ENCODE data around the gene MYO6. TPM values are rescaled to one million over a fixed set of nuclear protein-coding genes. Genes with fewer than 3 reads are reported as not detected.

The MYO6 gene
- total RNA-seq, 2 experiments from 2014 or later = not detected

- no TSS peak for BruUV-seq (replicated peaks)
- Histone ChIP-seq H3K79me2 (ENCODE audit: insufficient read depth, low read depth, low read length) (no peaks in the 10 kb centered on the region), H3K9me2 (ENCODE audit: insufficient read depth, low read length) (no peaks in the 10 kb centered on the region), H3K9me3 (ENCODE audit: low read length) (no peaks in the 10 kb centered on the region), H3K4me3 (ENCODE audit: low read depth, low read length, poor library complexity, severe bottlenecking) (no peak overlapping the region), H3K4me1 (ENCODE audit: insufficient read depth, low read length, poor library complexity, severe bottlenecking) (no peaks in the 10 kb centered on the region), H4K20me1 (ENCODE audit: insufficient read depth, low read length) (no peaks in the 10 kb centered on the region), H3K27ac (ENCODE audit: low read depth, low read length, poor library complexity, severe bottlenecking) (no peak overlapping the region), H3K36me3 (ENCODE audit: insufficient read depth, low read length) (no peaks in the 10 kb centered on the region), H2AFZ (ENCODE audit: low read length) (no peak overlapping the region), H3K4me2 (ENCODE audit: low read length) (no peak overlapping the region)
- intact Hi-C loops (cut with micrococcal nuclease; ENCODE audit: unreplicated experiment) = no loop called here
- ChIA-PET POLR2A (interaction anchor here (0.6 kb wide), 1 partner anchor 258 kb away, joined by 3 read pairs; no protein-coding TSS in a partner anchor), CTCF (ENCODE audit: unreplicated experiment) (no interaction called here)
- TF ChIP-seq CTCF (conservative IDR thresholded peaks at IDR 0.05; ENCODE audit: low read length) (no peak), EZH2phosphoT487 (IDR thresholded peaks at IDR 0.05; ENCODE audit: borderline replicate concordance, low read depth, low read length) (no peak)
- no peak for DNase-seq (ENCODE audit: low spot score)
Observed at GRCh38 chr6:75946146-75946831, 197.2 kb downstream of the MYO6 start.

GRCh38 chr6:75947935-75948334, 198.9 kb downstream of the MYO6 start:
- no peak overlapping the region for H3K4me2 ChIP-seq (ENCODE audit: low read length)
- no peaks in the 10 kb centered on the region for H3K36me3 ChIP-seq (ENCODE audit: insufficient read depth, low read length)
- H3K27ac ChIP-seq (ENCODE audit: low read depth, low read length, poor library complexity, severe bottlenecking) = no peak overlapping the region
- no peaks in the 10 kb centered on the region for H3K79me2 ChIP-seq (ENCODE audit: insufficient read depth, low read depth, low read length)
- no peak for DNase-seq (ENCODE audit: low spot score)
- H3K4me3 ChIP-seq (ENCODE audit: low read depth, low read length, poor library complexity, severe bottlenecking) = no peak overlapping the region
- no peak overlapping the region for H2AFZ ChIP-seq (ENCODE audit: low read length)
- H3K9me3 ChIP-seq (ENCODE audit: low read length) = no peaks in the 10 kb centered on the region
- no peak for TF ChIP-seq EZH2phosphoT487 (IDR thresholded peaks at IDR 0.05; ENCODE audit: borderline replicate concordance, low read depth, low read length)
- TF ChIP-seq CTCF (conservative IDR thresholded peaks at IDR 0.05; ENCODE audit: low read length) = no peak
- intact Hi-C loops (cut with micrococcal nuclease; ENCODE audit: unreplicated experiment) = no loop called here
- ChIA-PET CTCF (ENCODE audit: unreplicated experiment) (no interaction called here), POLR2A (no interaction called here)
- no TSS peak for BruUV-seq (replicated peaks)
- H3K4me1 ChIP-seq (ENCODE audit: insufficient read depth, low read length, poor library complexity, severe bottlenecking) = no peaks in the 10 kb centered on the region
- H4K20me1 ChIP-seq (ENCODE audit: insufficient read depth, low read length) = no peaks in the 10 kb centered on the region
- no peaks in the 10 kb centered on the region for H3K9me2 ChIP-seq (ENCODE audit: insufficient read depth, low read length)

- no peak overlapping the region for H3K4me2 ChIP-seq (ENCODE audit: low read length)
- no peak overlapping the region for H2AFZ ChIP-seq (ENCODE audit: low read length)
- intact Hi-C loops (cut with micrococcal nuclease; ENCODE audit: unreplicated experiment) = no loop called here
- H3K9me3 ChIP-seq (ENCODE audit: low read length) = no peaks in the 10 kb centered on the region
- CTCF ChIA-PET (ENCODE audit: unreplicated experiment) = no interaction called here
- H3K4me3 ChIP-seq (ENCODE audit: low read depth, low read length, poor library complexity, severe bottlenecking) = no peak overlapping the region
- DNase-seq (ENCODE audit: low spot score) = no peak
- no peaks in the 10 kb centered on the region for H4K20me1 ChIP-seq (ENCODE audit: insufficient read depth, low read length)
- no peaks in the 10 kb centered on the region for H3K36me3 ChIP-seq (ENCODE audit: insufficient read depth, low read length)
- H3K27ac ChIP-seq (ENCODE audit: low read depth, low read length, poor library complexity, severe bottlenecking) = no peak overlapping the region
- POLR2A ChIA-PET = interaction anchor here (1.1 kb wide), 1 partner anchor 25 kb away, joined by 3 read pairs; no protein-coding TSS in a partner anchor
- TF ChIP-seq CTCF (conservative IDR thresholded peaks at IDR 0.05; ENCODE audit: low read length) (no peak), EZH2phosphoT487 (IDR thresholded peaks at IDR 0.05; ENCODE audit: borderline replicate concordance, low read depth, low read length) (no peak)
- BruUV-seq (replicated peaks) = no TSS peak
- no peaks in the 10 kb centered on the region for H3K4me1 ChIP-seq (ENCODE audit: insufficient read depth, low read length, poor library complexity, severe bottlenecking)
- H3K79me2 ChIP-seq (ENCODE audit: insufficient read depth, low read depth, low read length) = no peaks in the 10 kb centered on the region
- no peaks in the 10 kb centered on the region for H3K9me2 ChIP-seq (ENCODE audit: insufficient read depth, low read length)
Observed at GRCh38 chr6:75952128-75952527, 203.1 kb downstream of the MYO6 start.

Measured in OCI-LY7 (cell line).